Stimulated activated CD4-positive, alpha-beta T cell treated with anti-CD3 and anti-CD28 coated beads, Interleukin-1b, Interleukin-23, amount 100 ng/mL, for 48 hours (primary cell): Measurements from ENCODE around the gene SLC9A9.

Experiments
- DNase-seq: peaks from one replicate; pipeline ENCODE4 v3.0.0-alpha.2; 2020

The SLC9A9 gene

GRCh38 chr3:143634427-143634826, 213.8 kb downstream of the SLC9A9 start:
- no peak for DNase-seq

DNA sequence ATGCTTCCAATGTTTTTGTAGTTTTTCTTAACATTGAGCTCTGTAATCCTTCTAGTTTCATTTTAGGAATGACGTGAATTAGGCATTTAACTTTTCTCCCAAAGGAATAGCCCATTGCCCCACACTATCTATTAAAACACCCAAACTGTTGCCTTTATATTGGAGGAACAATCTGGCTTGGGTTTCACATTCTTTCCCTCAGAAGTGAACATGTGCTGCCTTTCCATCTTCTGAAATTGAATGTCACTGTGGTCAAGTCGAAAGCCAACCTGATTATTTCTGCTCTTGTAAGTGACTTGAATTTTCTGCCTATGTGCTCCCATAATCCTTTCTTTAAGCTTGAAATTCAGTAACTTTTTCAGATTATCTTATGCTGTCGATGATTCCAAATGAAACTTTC, 214.5 kb downstream of the SLC9A9 start:
- no peak for DNase-seq

- DNase-seq, result no peak
These were observed 218.5 kb downstream of the SLC9A9 start for GRCh38 chr3:143629726-143630125.

DNA sequence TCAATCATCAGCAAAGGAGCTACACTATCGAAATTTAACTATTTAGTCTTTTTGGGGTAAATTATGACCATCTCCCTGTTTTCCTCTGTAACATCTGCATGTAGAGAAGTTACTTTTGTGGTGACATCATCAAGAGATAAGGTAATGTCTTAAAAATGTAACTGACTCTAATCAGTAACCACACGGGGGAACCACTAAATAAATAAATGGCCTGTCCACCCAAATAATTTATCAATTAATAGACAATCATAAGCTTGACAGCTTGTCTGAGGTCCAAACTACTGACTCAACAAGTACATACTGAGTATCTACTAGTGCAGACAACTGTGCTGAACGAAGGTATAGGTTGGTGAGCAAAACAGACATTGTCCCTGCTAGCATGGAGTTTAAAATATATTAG, 219.3 kb downstream of the SLC9A9 start:
- no peak for DNase-seq

DNA sequence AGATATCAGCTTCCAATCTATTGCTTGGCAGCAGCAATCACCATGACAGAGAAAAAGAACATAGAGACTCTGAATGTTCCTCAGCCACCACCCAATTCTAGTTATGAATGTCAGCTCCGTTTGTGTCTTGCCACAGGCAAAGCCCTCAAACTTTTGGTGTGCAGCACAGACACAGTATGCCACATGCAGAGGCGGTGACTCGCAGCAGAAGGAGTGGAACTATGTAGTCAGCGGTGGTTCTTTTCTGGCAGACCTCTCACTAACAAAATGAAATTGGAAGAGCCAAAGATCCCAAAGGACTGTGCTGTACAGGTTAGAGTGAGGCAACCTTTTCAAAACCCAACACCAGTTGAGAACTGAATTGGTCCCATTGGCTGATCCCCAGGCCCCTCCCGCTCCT, 220.9 kb downstream of the SLC9A9 start:
- peak; percentile 61 for DNase-seq

DNA sequence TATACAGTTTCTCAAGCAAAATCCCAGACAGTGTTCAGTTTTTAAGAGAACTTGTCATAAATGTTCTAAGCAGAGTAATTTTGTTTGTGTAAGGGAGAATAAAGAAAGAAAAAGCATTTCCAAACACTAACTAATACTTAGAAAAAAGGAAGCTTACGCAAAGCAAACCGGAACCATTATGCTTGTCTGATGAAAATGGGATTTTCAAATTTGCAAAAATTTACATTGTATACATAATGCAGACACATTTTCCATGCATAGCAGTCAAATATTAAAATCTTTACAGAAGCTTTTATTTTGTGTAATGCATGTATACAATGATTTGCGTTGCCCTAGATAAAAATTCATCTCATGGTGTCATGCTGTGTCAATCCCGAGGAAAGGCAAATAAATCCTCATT, 229.0 kb downstream of the SLC9A9 start:
- no peak for DNase-seq

DNA sequence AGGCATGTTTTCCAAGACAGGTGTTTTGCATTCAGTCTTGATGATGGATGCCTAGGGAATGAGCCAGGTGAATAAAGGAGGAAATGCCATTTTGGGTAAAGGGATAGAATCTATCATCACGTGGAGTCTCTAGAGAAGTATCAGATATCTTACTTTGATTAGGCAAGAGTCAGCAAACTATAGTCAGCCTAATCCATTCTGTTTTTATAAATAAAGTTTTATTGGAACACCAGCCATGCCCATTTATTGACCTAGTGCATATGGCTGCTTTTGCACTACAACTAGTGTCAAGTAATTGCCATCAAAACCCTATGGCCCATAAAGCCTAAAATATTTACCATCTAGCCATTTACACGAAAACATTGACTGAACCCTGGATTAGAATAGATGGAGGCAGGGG, 231.2 kb downstream of the SLC9A9 start:
- no peak for DNase-seq

- no peak for DNase-seq
These were observed 235.0 kb downstream of the SLC9A9 start for GRCh38 chr3:143613226-143613625.

GRCh38 chr3:143612541-143612940, 235.7 kb downstream of the SLC9A9 start:
- DNase-seq, result no peak

DNA sequence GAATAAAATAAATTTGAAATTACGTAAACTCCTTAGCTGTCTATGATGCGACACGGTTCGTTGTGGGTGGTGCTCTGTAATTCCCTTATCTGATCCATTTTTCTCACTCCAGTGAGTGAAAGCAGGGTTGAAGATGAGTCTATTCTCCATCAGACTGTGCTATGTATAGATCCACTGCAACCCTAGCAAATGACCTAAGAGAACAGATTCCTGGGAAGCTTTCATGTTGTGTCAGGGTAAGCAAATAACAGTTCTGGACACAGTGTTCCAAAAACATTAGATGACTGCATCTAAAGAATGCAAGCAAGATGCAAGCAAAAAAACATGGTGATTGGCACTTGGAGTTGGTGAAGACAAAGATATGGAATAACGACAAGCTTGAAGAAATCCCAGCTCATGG, 239.3 kb downstream of the SLC9A9 start:
- no peak for DNase-seq

DNA sequence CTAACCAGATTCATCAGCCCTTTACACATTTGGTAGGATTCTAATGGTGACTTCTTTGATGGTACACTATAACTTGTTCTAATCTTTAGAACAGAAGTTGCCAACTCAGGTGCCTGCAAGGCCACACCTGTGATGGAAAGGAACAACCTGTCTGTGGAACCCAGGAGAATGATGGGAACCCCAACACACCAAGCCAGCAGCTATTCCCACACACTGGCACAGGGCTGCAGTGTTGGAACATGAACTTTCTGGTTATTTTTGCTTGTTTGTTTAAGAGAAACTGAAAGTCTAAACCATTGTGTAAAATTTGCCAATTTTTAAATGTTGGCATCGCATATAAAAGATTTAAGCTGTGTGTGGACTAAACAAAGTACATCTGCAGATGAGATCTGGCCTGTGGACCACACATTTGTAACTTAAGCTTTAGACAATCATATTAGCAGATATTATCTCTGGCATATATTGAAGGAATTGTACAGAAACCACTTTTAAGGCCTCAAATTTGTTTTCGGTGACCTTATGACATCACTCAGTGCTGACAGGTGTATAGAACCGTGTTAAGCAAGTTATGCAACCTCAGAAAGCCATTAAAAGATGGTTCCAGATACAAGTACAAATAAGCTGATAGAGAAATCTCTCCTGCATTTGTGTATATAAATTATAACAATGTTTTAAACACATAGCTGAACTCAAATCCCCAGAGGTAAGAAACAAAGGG, 242.9 kb downstream of the SLC9A9 start:
- no peak for DNase-seq

DNA sequence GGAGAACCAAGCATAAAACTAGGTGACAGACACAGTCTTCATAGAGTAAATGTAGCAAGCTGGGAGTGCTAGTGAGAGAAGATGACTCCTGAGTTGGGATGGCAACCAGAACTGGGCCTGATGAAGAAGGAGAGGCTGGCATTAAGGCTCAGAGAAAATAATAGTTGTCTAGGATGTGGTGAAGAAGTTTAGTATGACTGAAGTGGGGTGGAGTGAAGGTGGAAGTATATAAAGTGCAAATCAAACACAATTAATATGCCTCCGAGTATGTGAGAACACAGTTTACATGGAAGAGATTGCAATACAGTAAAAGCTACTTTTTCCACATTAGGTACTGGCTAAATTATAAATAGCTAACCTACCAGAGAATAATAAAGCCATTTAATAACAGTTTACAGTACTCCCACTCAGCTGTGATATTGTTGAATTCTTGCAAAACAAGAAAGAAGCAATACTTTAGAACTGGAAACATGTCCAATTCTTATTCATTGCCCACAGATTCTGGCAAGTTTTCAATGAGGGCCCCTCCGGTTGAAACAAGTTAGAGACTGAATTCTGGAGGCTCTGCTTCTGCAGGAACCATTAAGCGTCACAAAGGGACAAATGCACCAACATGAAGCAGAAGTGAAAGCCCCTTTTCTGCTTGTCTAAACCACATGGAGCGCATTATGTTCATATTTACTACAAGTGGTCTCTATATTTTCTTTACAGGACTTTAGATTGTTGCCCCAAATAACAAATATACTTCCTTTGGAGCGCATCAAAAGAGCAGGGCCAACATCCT, 243.7 kb downstream of the SLC9A9 start:
- no peak for DNase-seq

GRCh38 chr3:143603774-143604173, 244.5 kb downstream of the SLC9A9 start:
- no peak for DNase-seq

DNA sequence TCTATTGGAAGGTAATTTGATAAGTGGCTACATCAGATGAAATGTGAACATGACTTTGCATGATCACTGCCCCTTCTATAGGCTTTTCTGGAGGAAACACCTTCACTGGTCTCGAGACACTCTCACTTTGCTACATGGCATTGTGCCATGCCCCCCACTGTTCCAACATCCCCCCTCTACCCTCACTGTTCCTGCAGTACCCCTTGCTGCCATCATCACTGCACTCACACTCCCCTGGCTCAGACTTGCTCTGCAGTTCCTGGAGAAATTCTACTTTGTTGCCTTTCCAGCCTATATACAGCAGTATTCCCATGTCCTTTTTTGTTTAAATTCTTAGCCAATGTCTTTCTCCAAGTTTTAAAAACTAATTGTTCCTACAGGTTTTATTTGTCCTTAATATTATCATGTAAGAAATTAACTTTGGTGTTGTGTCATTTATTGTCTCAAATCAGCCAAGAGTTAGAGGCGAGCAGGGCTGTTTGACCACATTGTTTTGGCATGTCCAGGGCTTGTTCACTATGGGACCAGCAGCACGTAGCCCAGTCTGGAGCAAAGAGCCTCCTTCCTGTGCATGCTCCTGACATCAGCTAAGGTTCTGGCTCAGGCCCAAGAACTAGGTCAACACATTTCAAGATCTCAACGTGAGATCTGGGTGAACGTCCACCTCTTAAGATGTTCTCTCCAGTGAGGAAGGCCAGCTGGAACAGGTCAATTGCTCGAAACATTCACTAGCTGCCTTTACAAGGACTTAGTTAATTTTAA, 246.4 kb downstream of the SLC9A9 start:
- DNase-seq, result no peak

GRCh38 chr3:143600756-143601718, 247.2 kb downstream of the SLC9A9 start:
- no peak for DNase-seq

DNA sequence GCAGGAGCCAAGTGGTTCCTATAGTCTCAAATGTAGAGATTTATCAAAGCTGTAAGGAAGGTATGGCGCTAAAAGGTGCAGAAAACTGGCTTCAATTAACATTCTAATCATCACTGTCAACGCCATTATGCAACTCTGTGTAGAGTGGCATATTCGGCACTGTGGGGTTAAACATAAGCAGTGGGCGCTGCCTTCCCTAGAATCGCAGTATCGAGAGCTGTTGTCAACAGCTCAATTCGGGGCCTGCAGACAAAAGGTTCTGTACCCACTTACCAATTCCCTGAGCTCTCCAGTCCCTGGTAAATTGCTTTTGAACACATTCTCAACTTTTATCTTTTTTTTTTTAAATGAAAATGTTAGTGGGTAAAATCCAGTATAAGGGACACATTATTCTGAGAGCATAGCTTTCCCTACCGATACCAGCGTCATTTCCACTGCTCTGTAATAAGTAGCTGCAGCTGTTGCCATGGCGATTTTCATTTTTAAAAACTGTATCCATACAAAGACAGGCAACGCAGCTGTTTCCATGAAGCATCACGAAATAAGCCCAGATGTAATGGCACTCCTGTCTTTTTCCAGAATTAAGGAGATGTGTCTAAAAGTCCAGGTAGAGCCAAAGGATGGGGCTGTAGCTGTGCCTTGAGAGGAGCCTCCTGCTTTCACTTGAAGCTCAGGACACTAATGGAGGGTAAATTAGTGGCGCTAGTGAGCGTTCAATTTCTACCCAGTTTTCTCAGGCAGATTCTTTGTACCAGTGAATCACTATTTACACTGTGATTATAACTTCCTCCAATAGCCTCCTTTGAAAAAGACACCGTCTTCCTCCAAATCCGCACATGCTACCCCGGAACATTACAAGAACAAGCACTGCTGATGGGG, 250.3 kb downstream of the SLC9A9 start:
- DNase-seq, result no peak

GRCh38 chr3:143596957-143597642, 251.2 kb downstream of the SLC9A9 start:
- no peak for DNase-seq

GRCh38 chr3:143595456-143596077, 252.7 kb downstream of the SLC9A9 start:
- no peak for DNase-seq

DNA sequence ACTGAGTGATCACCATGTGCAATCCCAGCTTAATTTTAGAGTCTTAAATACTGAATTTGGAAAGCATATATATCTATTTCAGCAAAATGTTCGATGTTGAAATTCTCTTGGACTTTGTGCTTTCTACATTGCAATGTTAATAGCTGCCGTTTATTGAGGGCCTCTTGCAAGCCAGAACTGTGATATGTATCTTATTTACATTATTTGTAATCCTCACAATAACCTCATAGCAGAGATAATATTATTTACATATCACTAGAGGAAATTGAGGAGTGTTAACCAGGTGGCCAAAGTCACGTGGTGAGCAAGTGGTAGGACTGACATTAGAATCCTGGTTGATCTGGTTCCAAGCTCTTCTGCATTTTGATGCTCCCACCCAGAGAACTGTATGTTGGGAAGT, 254.1 kb downstream of the SLC9A9 start:
- no peak for DNase-seq

DNA sequence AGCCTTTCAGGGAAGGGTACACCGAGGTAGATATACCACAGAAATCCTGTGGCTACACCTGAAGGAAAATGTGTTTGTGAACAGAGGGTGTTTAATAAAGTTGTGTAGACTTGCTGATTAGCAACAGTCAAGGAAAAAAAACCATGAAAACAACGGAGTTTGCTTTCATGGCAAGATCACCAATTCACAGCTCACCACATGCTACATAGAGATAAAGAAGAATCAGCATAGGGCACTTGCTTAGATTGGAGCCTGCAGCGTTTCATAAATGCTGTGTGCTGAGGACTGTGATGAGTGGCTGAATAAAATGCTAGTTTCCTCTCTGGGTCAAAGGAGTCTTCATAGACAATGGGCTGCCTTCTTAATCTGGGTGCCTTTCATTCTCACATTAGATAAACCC, 257.6 kb downstream of the SLC9A9 start:
- DNase-seq, result no peak
